Prostate gland (tissue), 2 donors: ENCODE results near the gene JAKMIP1. TPM values are rescaled to one million over a fixed set of nuclear protein-coding genes. Genes with fewer than 3 reads are reported as not detected.

ENCODE experiments used
- DNase-seq: peaks from one replicate; pipeline ENCODE4 v3.0.0-alpha.2; 2019; ENCODE audit warnings: low spot score
- H3K27ac ChIP-seq, 2 donors: fragments of 200-600 bp; sonication (generic); 2 replicates each; pipeline ENCODE4 v1.5.1; 2017 to 2019
- H3K27me3 ChIP-seq: fragments of 200-600 bp; sonication (generic); replicated peaks from 2 replicates; pipeline ENCODE4 v1.5.1; 2019; ENCODE audit not compliant: insufficient read depth
- H3K36me3 ChIP-seq, 2 donors: fragments of 200-600 bp; sonication (generic); 1 replicate in 1 of 2; 2 replicates in 1 of 2; pipeline versions ENCODE4 v1.5.1 to v1.8.1; 2017 to 2019
- H3K4me1 ChIP-seq: fragments of 200-600 bp; sonication (generic); replicated peaks from 2 replicates; pipeline ENCODE4 v1.5.1; 2019
- H3K4me3 ChIP-seq, 2 donors: fragments of 200-600 bp; sonication (generic); 2 replicates each; pipeline ENCODE4 v1.5.1; 2017 to 2019
- H3K9me3 ChIP-seq: fragments of 200-600 bp; sonication (generic); 2 replicates; pipeline ENCODE4 v1.5.1; 2017
- CTCF ChIP-seq, 4 experiments: fragments of 200-600 bp in 2 of 4; fragments of 450-650 bp in 2 of 4; sonication (generic) in 2 of 4; IDR thresholded peaks; 1 replicate in 3 of 4; 2 replicates in 1 of 4; pipeline ENCODE4 v1.5.1; 2016 to 2019; ENCODE audit warnings: antibody characterized with exemption in 4 of 4, mild to moderate bottlenecking in 2 of 4, moderate library complexity in 2 of 4
- POLR2A ChIP-seq: fragments of 450-650 bp; IDR thresholded peaks from one replicate; pipeline ENCODE4 v1.6.1; 2016; ENCODE audit warnings: antibody characterized with exemption, mild to moderate bottlenecking
- POLR2AphosphoS5 ChIP-seq: sonication (generic); formaldehyde crosslinking; IDR thresholded peaks from one replicate; pipeline ENCODE4 v1.6.1; 2017; ENCODE audit warnings: antibody characterized with exemption
- WGBS: methylation state at CpG from one replicate; pipeline ENCODE4 v1.1.5; 2018; 5-methylcytosine and 5-hydroxymethylcytosine counted together
- intact Hi-C: fragments of 100-400 bp; cut with DNase I; formaldehyde crosslinking; loops from one replicate; pipeline ENCODE4 v1.14.2; 2022
- total RNA-seq, 2 donors: library from RNA; depleted of rRNA; stranded (reverse); fragments of >200 nt; gene quantifications; one replicate each; pipeline ENCODE4 v1.1.0, GENCODE V29; 2016

JAKMIP1 gene
- total RNA-seq, 2 donors from 2014 or later: 22.4 to 29.1 TPM

- intact Hi-C loops: no loop called here
- no peak overlapping the region for H3K27ac ChIP-seq
- H3K4me1 ChIP-seq: no peaks in the 10 kb centered on the region
- H3K27me3 ChIP-seq: no peaks in the 10 kb centered on the region
- no peak overlapping the region for H3K4me3 ChIP-seq
- WGBS: 76% methylated on average over 14 of the region's 14 CpGs
- no peak for TF ChIP-seq POLR2AphosphoS5
- no peak for TF ChIP-seq CTCF (IDR thresholded peaks at IDR 0.05)
- TF ChIP-seq POLR2A: no peak
- H3K36me3 ChIP-seq: no peaks in the 10 kb centered on the region
- H3K9me3 ChIP-seq: no peaks in the 10 kb centered on the region
- DNase-seq: no peak
Observed at GRCh38 chr4:6107114-6107791, 93.1 kb downstream of the JAKMIP1 start.

GRCh38 chr4:6106156-6106555, 94.2 kb downstream of the JAKMIP1 start:
- Histone ChIP-seq H3K36me3 (no peaks in the 10 kb centered on the region), H3K27ac (no peak overlapping the region), H3K9me3 (no peaks in the 10 kb centered on the region), H3K4me3 (no peak overlapping the region), H3K4me1 (no peaks in the 10 kb centered on the region), H3K27me3 (no peaks in the 10 kb centered on the region)
- TF ChIP-seq POLR2AphosphoS5: no peak
- TF ChIP-seq CTCF (IDR thresholded peaks at IDR 0.05): no peak
- no peak for TF ChIP-seq POLR2A
- intact Hi-C loops: no loop called here
- 84% methylated on average over 5 of the region's 5 CpGs for WGBS
- DNase-seq: no peak

GRCh38 chr4:6105311-6105911, 94.9 kb downstream of the JAKMIP1 start:
- no peak overlapping the region for H3K4me3 ChIP-seq

GRCh38 chr4:6104541-6105130, 95.7 kb downstream of the JAKMIP1 start:
- H3K4me3 ChIP-seq: no peak overlapping the region
- 57% methylated on average over 7 of the region's 7 CpGs for WGBS
- H3K36me3 ChIP-seq: no peaks in the 10 kb centered on the region
- H3K27ac ChIP-seq: no peak overlapping the region
- intact Hi-C loops: no loop called here
- TF ChIP-seq POLR2A: no peak
- no peak for TF ChIP-seq CTCF (IDR thresholded peaks at IDR 0.05)
- TF ChIP-seq POLR2AphosphoS5: no peak
- no peaks in the 10 kb centered on the region for H3K4me1 ChIP-seq
- H3K27me3 ChIP-seq: no peaks in the 10 kb centered on the region
- DNase-seq: no peak
- H3K9me3 ChIP-seq: no peaks in the 10 kb centered on the region

More at GRCh38 chr4:6105311-6105911, 94.9 kb downstream of the JAKMIP1 start:
- H3K36me3 ChIP-seq: no peaks in the 10 kb centered on the region
- no peak for DNase-seq
- 63% methylated on average over 46 of the region's 60 CpGs for WGBS
- TF ChIP-seq POLR2AphosphoS5: no peak
- TF ChIP-seq POLR2A: no peak
- no peak for TF ChIP-seq CTCF (IDR thresholded peaks at IDR 0.05)
- no peaks in the 10 kb centered on the region for H3K27me3 ChIP-seq
- no peaks in the 10 kb centered on the region for H3K9me3 ChIP-seq
- H3K27ac ChIP-seq: no peak overlapping the region
- intact Hi-C loops: no loop called here
- no peaks in the 10 kb centered on the region for H3K4me1 ChIP-seq
